GM21529 (cell line): ENCODE data around the gene CA14.
A peak's percentile ranks its signal among the peaks of the same experiment; 100 is the strongest.
"Not testable (repeated sequence)": the region's sequence is repeated elsewhere in the genome, so short reads cannot be mapped to it uniquely, and the experiment has no call there.

Source experiments
- ATAC-seq: cut with Tn5 transposase; IDR thresholded peaks from one replicate; pipeline ENCODE4 v1.9.1; 2021; ENCODE audit not compliant: unreplicated experiment

The CA14 gene

DNA sequence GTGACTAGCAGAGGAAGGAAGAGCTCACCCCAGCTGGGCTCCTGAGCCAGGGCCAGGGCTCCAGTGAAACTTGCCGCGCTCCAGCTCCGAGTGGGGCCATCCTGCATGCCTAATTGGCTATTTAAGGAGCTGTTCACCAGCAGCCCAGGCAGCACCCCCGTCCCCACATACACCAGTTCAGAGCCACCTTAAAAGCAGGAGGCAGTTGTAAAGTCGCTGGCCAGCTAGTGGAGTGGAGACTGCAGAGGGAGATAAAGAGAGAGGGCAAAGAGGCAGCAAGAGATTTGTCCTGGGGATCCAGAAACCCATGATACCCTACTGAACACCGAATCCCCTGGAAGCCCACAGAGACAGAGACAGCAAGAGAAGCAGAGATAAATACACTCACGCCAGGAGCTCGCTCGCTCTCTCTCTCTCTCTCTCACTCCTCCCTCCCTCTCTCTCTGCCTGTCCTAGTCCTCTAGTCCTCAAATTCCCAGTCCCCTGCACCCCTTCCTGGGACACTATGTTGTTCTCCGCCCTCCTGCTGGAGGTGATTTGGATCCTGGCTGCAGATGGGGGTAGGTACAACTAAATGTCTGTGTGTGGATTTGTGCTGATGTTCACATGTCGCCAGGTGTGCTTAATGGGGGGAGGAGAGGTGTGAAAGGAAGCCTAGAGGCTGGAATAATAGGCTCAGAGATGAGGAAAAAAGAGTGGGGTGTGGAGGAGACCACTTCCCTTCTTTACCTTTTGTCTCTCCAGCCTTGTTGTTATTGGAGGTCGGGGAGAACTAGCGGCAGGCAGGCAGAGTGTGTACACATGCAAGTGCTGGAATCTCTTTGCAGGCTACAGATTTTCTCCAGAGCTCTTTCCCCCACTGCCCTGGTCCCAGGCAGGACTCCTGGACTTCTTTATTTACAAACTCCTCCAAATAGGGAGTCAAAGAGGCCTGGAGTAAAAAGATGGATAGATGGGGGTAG lies at the start of gene CA14:
TSS of gene CA14 (plus strand) at position 151 of the 962 bp plus-strand sequence. CDS start at position 506, 355 bp downstream.
- ATAC-seq, result no peak

DNA sequence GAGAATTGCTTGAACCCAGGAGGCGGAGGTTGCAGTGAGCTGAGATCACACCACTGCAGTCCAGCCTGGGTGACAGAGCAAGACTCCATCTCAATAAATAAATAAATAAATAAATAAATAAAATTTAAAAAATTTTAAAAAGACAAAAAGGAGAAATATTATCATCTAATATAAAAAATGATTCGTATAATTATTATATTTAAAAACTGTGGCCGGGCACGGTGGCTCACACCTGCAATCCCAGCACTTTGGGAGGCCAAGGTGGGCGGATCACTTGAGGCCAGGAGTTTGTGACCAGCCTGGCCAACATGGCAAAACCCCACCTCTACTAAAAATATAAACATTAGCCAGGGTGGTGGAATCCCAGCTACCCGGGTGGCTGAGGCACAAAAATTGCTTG lies 49.1 kb upstream of the CA14 start:
- ATAC-seq, result not testable (repeated sequence)

DNA sequence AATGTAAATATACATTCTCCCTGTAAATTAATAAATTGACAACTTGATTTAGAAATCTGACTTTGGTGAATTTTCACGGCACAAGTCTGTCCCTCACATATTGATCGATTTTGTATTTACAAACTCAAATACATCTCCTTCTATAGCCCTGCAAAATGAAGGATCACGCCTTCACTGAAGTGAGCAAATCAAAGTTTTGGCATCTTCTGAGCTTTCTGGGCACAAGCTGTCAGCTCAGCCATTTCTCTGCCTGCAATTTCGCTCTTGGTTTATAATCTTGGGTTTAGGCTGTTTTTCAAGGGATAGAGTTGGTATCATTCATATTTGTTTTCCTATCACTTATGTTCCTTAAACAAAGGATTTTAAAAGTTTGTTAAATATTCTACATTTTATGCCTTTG lies 47.5 kb upstream of the CA14 start:
- ATAC-seq, result no peak

DNA sequence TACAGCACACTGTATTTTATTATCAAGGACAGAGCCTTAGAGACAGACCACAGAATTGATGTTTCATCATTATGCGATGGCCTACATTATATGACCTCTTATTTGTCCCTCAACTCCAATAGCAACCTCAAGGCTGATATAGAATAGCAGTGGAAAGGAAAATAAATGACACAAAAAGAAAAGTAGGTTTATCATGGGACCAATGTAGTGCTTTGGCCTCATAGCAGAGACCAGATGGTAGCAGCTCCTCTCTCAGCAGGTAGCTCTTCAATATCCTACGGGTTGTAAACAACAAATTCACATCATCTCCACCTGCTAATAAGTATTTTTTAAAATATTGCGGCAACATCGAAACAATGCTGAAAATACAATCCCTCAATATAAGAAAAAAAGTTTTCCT lies 46.9 kb upstream of the CA14 start:
- ATAC-seq, result no peak

DNA sequence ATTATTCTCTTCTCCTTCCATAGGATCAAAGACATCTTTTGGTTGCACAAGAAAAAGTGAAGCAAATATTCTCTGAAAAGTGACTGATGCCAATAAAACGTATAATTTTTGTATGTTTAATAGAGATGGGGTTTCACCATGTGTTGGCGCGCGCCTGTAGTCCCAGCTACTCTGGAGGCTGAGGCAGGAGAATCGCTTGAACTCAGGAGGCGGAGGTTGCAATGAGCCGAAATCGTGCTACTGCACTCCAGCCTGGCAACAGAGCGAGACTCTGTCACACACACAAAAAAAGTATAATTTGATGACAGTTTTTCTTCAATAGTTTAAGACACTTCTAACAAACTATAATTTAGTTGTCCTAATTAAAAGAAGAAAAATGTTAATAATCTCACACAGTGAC lies 45.5 kb upstream of the CA14 start:
- ATAC-seq, result no peak

DNA sequence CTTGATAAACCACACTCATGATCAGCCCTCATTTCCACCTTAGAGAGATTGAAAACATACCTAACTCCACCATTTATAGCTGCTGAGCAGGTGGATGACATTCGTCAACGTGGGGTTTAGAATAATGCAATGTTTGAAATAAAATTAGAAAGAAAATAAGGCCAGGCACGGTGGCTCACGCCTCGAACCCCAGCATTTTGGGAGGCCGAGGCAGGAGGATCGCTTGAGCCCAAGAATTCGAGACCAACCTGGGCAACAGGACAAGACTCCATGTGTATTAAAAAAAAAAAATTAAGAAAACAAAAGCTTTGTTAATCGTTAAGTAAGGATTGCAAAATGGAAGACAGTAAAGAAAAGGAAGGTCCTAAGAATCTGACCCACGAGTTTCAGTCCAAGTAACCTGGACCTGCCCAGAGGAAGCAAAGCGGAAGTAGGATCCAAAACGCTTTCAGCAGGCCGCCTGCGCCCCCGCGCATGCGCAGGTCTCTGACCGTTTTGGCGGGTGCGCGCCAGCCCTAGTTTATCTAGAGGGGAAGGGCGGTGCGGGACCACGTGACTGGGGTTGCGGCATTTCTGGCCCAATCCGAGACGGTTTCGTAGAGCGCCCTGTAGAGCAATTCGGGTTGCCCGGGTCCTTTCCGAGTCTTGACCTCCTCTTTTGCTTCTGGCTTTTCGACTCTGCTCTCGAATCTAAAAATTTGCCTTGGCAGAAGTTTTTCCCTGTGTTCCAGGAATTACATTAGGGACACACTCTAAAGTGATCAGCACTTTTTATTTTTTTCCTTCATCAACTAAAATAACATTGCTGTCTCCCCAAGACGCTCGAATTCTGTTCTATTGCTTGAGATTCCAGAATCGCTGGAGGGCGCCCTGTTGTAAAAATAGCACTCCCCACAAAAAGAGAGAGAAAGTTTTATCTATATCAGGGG lies 44.1 kb upstream of the CA14 start:
- peak; percentile 95 for ATAC-seq

DNA sequence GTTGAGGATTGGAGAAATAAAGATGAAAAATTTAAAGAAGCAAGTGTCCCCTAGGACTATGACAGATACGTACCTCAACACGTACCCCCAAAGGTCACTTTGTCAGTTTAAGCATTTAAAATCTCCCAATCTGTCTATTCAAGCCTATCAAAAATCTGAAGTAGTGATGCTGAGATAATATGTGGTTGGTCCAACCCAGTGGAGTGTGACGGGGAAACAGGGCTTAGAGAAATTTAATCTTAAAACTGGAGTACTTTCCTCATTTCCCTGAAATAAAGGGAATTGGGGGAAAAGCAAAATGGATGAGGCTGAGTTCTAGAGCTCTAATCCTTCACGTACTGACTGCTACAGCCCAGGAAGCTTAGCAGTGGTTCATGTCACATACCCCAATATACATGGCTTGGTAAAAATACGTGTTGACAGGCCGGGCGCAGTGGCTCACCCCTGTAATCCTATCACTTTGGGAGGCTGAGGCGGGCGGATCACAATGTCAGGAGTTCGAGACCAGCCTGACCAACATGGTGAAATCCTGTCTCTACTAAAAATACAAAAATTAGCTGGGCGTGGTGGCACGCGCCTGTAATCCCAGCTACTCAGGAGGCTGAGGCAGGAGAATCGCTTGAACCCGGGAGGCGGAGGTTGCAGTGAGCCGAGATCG lies 43.3 kb upstream of the CA14 start:
- ATAC-seq, result not testable (repeated sequence)

DNA sequence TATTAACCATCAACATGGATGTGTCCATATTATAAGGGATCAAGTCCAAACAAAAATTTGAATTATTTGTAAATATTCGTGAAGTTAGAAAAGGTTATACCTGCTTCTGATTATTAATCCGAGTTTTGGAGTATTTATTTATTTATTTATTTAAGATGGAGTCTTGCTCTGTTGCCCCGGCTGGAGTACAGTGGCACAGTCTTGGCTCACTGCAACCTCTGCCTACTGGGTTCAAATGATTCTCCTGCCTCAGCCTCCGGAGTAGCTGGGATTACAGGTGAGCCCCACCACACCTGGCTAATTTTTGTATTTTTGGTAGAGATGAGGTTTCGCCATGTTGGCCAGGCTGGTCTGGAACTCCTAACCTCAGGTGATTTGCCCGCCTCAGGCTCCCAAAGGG lies 41.7 kb upstream of the CA14 start:
- ATAC-seq, result not testable (repeated sequence)

DNA sequence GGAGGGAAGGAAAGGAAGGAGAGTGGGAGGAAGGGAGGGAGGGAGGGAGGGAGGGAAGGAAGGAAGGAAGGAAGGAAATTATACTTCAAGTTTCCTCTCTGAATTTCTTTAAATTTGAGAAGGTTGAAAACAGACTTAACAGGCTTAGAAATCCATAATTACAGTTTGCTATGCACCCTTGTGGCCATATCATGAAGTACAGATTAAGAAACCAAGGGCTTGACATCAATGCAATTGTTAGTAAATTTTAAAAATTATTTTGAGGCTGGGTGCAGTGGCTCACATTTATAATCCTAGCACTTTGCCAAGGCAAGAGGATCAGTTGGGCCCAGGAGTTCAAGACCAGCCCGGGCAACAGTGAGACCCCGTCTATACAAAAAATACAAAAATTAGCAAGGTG lies 36.0 kb upstream of the CA14 start:
- ATAC-seq, result no peak

DNA sequence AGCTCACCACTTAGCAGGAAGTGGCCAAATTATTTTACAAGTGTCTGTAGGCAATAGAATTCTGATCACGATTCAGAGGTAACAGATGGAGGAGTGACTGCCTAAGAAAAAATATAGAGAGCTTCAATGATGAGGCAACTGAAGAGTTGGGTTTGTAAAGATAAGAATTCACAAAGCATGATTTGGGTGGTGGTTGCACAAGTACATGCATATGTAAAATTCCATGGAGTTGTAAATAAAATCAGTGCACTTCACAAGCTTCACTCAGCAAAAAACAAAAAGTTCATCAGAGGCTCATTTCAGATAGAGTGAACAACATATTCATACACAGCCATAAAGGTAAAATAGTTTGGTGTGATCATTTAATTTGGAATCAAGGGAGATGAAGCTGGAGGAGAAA lies 32.6 kb upstream of the CA14 start:
- ATAC-seq, result no peak

DNA sequence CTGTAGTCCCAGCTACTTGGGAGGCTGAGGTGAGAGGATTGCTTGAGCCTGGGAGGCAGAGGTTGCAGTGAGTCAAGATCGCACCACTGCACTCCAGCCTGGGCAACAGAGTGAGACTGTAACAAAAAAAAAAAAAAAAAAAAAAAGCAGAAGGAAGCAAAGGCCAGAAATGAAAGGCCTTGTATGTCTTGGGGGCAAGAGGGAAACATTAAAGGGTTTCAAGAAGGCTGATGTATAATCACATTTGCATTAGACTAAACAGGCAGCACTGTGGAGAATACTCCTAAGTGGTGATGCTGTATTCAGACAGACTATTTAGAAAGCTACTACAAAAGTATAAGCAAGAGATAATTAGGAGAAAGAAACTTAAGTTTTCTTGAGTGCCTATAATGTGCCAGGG lies 32.0 kb upstream of the CA14 start:
- ATAC-seq, result no peak

DNA sequence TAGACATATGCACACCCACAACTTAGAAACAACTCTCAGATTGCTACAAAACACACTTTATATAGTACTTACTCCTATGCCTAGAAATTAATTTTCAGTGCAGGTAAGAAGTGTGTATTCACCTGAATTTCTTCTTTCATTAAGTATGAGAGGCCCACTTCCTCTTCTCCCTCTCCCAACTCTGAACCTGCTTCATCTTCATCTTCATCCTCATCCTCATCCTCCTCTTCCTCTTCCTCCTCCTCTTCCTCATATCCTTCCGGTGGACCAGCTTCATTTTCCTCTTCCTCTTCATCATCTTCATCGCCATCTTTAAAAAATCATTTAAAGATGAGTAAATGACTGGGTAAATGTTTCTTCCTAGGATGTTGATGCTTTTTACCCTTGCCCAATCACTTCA lies 31.1 kb upstream of the CA14 start:
- no peak for ATAC-seq

DNA sequence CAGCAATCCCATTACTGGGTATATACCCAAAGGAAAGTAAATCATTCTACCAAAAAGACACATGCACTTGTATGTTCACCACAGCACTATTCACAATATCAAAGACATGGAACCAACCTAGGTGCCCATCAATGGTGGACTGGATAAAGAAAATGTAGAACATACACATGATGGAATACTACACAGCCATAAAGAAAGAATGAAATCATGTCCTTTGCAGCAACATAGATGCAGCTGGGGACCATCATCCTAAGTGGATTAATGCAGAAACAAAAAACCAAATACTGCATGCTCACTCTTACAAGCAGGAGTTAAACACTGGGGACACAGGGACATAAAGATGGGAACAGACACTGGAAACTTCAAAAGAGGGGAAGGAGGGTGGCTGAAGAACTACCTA lies 30.3 kb upstream of the CA14 start:
- no peak for ATAC-seq

DNA sequence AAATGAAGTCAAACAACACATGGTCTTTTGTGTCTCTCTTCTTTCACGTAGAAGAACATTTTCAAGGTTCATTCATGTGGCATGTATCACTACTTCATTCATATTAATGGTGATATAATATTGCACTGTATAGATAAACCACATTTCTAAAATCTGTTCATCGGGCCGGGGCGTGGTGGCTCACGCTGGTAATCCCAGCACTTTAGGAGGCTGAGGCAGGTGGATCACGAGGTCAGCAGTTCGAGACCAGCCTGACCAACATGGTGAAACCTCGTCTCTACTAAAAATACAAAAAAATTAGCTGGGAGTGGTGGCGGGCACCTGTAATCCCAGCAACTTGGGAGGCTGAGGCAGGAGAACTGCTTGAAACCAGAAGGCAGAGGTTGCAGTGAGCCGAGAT lies 29.3 kb upstream of the CA14 start:
- ATAC-seq, result not testable (repeated sequence)

DNA sequence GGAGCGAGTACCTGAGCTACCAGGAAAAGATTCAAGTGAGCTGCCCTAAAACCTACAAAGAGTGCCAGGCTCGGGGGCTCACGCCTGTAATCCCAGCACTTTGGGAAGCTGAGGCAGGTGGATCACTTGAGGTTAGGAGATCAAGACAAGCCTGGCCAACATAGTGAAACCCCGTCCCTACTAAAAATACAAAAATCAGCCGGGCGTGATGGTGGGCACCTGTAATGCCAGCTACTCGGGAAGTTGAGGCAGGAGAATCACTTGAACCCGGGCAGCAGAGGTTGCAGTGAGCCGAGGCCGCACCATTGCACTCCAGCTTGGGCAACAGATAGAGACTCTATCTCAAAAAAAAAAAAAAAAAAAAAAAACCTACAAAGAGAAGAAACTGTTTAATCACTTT lies 24.7 kb upstream of the CA14 start:
- ATAC-seq, result not testable (repeated sequence)

DNA sequence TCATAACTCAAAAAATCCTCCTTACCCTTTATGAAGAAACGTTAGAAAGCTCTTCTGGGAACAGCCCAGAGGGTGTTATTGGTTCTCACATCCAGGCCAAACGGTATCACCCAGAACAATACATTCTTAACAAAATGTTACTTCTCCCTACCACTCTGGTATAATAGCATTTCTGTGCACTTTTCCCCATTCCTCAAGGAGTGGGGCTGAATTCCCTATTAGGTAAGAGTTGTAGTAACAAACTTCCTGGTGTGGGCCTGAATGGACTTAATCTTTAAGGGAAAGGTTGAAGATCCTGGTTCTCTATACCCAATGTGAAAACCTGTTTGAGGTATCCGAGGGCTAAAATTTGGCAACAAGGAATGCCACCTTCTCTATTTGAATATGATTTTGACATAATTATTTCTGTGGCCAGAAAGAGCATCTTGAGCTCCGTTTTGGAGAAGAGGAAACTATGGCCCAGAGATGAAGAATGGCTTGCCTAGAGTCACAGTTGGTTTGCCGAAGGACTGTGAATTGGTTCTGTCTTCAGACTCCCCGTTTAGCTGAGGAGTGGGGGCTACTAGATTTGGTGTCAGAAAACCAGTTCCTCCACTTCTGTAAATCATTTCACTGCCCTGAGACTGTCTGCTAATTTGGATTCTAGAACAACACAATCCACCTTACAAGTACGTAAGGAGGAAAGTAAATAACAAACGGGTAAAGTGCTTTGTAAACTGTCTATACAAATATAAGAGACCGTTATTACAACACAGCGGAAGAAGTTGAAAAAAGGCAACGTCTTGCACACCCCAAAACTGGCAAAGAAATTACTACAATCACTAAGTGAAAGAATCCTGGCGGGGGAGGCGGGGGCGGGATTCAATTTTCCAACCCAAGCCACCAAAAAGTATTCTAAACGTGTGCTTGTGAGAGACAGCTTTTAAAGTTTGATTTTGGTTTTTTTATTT lies 23.9 kb upstream of the CA14 start:
- ATAC-seq, result no peak

DNA sequence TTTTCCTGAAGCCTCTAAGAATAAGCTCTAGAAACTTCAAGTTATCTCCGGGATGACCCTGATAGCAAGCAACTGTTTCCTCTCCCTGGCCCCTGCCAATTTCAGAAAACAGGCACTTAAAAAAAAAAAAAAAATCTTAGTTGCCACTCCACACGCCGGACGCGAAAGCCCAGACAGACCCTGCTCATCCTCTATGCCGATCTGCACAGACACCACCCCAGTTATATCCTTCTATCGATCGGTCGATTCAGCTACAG lies 23.3 kb upstream of the CA14 start:
- no peak for ATAC-seq

DNA sequence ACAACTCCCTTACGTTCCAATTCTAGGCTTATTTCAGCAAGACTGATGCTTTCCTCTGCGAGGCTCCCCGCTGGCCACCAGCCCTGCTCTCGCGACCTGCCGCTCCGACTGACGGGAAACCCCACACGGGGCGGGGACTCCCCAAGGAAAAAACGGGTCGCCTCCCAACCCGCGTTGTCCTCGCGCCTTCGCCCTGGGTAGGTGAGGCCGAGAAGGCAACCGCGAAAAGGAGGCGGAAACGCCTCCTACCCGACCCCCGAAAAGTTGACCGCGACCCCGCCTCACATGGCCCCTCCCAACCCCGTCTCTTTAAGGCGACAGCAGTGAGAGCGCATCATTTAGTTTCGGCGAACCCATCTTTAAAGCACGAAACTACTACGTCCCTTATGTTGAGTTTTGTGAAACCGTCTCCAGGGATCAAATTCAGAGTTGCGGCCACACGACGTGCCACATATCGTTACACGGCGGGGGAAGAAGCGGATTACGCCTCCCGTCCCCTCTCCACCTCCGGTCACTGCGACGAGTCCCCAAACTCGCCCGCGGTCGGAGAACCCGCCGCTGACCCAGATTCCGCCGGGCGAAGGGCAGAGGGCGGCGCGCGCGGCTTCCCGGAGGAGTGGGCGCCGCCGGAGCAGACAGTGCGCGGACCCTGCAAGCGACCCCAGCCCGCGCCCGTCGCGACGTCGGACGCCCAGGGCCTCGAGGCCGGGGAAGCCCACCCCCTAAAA lies 22.8 kb upstream of the CA14 start:
- ATAC-seq, result peak; percentile 56

DNA sequence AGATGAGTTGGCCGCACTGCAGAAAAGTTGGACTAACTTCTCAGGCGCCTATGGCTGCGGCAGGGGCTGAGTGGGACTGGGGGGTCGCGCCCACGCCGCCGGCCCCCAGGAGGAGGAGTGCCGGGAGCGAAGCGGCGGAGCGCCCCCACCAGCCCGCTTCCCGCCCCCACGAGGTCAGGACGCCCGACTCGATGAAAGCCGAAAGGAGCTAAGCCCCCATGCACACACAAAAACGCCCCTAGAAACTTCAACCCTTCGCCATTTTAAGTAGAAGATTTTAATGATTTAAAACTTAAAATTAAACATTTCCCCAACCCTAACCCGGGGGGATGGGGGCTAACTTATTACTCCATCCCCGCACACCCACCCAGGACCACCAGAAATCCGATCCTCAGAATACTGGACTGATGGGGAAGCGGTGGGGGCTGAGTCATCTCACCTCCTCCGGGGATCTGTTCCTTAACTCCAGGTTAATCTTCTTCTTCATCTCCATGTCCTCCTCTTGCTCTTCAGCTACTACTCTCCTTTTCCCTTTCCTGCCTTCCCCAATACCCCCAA lies 22.2 kb upstream of the CA14 start:
- no peak for ATAC-seq
